Ishikawa (cell line): Measurements from ENCODE around the gene FHOD1.

ENCODE experiments used
- EP300 ChIP-seq: IDR thresholded peaks from 2 replicates; pipeline ENCODE4 v1.6.1; 2012; ENCODE audit warnings: borderline replicate concordance
- MAX ChIP-seq: IDR thresholded peaks from 2 replicates; pipeline ENCODE4 v1.6.1; 2012
- RAD21 ChIP-seq: IDR thresholded peaks from 2 replicates; pipeline ENCODE4 v1.6.1; 2012; ENCODE audit warnings: low read depth
- TAF1 ChIP-seq: IDR thresholded peaks from 2 replicates; pipeline ENCODE4 v1.6.1; 2012; ENCODE audit warnings: low read depth, mild to moderate bottlenecking
- YY1 ChIP-seq: IDR thresholded peaks from 2 replicates; pipeline ENCODE4 v1.6.1; 2012; ENCODE audit warnings: low read depth

GRCh38 chr16:67287960-67288359 is 40.7 kb upstream of the FHOD1 start:
- no peak for TF ChIP-seq RAD21
- no peak for TF ChIP-seq EP300
- TF ChIP-seq YY1, result no peak
- no peak for TF ChIP-seq TAF1
- TF ChIP-seq MAX, result no peak
